DMS153 treated with DMSO at 0.1 percent for 48 hours (cell line): ENCODE measurements around the gene BAG5.
"Not testable (repeated sequence)": the region's sequence is repeated elsewhere in the genome, so short reads cannot be mapped to it uniquely, and the experiment has no call there.

ENCODE experiments used
- DNase-seq: peaks from one replicate; lab custom pipeline; 2025; ENCODE audit not compliant: unreplicated experiment; lab: John Stamatoyannopoulos, UW

BAG5 gene, protein sequence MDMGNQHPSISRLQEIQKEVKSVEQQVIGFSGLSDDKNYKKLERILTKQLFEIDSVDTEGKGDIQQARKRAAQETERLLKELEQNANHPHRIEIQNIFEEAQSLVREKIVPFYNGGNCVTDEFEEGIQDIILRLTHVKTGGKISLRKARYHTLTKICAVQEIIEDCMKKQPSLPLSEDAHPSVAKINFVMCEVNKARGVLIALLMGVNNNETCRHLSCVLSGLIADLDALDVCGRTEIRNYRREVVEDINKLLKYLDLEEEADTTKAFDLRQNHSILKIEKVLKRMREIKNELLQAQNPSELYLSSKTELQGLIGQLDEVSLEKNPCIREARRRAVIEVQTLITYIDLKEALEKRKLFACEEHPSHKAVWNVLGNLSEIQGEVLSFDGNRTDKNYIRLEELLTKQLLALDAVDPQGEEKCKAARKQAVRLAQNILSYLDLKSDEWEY

DNA sequence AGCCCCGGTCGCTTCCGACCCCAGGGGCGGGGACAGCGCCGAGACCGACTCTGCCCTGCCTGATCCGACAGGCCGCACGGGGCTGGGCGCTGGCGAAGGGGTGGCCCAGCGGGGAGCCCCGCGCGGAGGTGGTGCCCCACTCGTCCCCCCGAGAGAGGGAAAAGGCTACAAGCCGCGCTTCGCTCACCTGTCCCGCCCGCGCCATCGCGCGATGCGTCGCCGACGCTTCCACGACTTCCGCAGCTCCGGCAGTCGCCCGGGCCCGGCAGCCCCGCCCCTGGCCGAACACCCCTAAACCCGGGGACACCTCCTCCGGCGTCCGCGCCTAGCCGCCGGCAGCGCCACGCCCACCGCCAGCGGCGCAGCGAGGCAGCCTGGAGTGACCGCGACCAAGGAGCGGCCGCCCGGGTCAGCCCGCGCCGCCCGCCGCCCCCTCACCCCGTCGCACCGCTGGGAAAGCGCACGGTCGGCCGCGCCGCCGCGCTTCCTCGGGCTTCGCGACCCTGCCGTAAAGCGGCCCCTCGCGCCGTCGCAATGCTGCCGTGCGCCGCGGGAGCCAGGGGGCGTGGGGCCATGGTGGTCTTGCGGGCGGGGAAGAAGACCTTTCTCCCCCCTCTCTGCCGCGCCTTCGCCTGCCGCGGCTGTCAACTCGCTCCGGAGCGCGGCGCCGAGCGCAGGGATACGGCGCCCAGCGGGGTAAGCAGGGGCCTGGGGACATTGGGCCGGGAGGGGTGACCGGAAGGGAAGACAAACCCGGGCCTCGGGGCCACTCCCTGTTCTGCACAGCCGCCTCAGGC, at the start of gene BAG5, which contains the start of gene COA8:
Gene BAG5, minus strand, starts transcription at position 229 of the 797 bp plus-strand sequence. CDS start 1,493 bp downstream, outside the sequence.
Gene COA8, plus strand, starts transcription at position 532 of the 797 bp plus-strand sequence. Its CDS starts 42 bp downstream, at position 574.
- DNase-seq = no peak

GRCh38 chr14:103611215-103611614, 48.8 kb upstream of the BAG5 start:
- DNase-seq = no peak

DNA sequence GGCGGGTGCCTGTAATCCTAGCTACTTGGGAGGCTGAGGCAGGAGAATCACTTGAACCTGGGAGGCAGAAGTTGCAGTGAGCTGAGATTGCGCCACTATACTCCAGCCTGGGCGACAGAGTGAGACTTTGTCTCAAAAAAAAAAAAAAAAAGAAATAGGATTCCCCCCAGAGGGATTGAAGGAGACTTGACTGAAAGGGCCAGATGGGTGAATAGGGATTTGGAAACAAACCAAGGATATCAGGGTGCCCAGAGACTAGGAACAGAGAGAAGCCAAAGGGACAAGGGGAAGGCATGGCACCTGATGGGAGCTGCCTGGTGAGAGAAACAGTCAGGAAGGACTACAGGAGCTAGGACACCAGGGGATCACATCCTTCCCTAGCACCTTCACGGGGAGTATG, 46.6 kb upstream of the BAG5 start:
- DNase-seq = not testable (repeated sequence)

GRCh38 chr14:103607822-103608221, 45.4 kb upstream of the BAG5 start:
- no peak for DNase-seq

DNA sequence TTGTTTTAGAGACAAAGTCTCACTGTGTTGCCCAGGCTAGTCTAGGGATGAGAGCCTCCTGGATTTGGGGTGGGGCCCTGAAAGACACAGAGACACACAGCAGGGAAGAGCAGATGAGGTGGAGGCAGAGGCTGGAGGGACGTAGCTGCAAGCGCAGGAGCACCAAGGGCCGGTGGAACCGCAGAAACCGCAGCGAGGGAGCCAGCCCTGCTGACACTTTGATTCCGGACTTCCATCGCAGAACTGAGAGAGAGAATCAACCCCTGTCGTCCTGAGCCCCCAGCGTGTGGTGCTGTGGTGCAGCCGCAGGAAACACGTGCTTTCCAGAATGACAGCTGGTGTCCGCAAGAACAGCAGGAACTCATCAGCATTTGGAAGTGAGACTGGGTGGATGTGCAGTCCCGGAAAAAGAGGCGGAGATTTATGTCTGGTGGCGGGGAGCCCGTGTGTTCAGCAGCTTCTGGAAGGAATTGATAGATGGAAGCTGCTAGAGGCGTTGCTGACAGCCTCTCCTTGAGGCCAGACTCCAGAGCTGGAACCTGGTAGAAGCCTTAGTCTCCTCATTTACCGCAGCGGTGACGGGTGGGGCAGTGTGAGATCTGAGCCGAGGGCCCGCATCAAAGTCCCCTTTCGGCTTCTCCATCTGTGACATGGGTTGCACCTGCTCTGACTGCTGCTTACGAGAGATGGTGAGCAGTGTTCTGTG, 44.7 kb upstream of the BAG5 start:
- no peak for DNase-seq

DNA sequence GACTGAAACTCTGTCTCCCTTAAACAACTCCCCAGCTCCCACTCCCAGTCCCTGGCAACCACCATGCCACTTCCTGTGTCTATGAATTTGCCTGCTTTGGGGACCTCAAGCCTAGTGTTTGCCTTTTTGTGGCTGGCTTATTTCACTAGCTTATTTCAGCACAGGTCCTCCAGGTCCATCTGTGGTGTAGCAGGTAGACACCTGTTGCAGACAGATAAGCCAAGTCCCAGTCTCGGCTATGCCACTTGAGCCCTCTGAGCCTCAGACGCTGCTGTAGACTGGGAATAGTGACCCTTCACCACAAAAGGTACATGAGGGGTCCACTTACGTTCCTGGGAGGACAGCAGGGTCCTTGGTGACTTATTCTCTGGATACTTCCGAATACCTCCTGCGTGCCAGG, 42.2 kb upstream of the BAG5 start:
- no peak for DNase-seq

GRCh38 chr14:103600503-103600902, 38.0 kb upstream of the BAG5 start:
- DNase-seq = no peak

DNA sequence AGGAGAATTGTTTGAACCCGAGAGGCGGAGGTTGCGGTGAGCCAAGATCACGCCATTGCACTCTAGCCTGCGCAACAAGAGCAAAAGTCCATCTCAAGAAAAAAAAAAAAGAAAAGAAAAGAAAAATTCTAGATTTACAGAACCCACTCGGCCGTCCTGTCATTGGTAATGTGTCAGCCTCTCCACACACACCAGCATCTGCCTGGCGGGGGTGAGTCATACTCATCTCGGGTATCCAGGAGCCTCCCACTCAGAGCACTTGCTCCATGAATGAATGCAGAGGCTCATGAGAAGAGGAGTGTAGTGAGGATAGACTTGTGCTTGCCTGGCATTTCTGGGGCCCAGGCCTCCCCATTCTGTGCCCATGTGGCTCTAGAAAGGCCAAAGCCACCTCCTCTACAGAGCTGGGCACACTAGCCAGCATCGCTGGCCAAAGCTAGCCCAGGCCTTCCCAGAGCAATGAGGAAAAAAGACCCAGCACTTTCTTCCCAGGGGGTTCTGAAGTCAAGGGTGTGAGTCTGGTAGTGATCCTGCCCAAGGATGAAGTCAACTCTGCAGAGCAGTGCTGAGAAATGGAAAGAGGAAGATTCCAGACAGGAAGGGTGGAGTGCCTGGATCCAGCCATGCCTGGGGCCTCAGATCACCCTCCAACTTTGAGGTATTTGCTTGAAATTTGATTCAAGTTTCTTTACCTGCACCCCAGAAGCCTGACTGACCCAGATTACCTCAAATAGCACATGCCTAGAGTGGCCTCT, 35.3 kb upstream of the BAG5 start:
- no peak for DNase-seq

- DNase-seq = no peak
These were observed 31.8 kb upstream of the BAG5 start for GRCh38 chr14:103594265-103594664.

- no peak for DNase-seq
These were observed 31.1 kb upstream of the BAG5 start for GRCh38 chr14:103593577-103593976.

DNA sequence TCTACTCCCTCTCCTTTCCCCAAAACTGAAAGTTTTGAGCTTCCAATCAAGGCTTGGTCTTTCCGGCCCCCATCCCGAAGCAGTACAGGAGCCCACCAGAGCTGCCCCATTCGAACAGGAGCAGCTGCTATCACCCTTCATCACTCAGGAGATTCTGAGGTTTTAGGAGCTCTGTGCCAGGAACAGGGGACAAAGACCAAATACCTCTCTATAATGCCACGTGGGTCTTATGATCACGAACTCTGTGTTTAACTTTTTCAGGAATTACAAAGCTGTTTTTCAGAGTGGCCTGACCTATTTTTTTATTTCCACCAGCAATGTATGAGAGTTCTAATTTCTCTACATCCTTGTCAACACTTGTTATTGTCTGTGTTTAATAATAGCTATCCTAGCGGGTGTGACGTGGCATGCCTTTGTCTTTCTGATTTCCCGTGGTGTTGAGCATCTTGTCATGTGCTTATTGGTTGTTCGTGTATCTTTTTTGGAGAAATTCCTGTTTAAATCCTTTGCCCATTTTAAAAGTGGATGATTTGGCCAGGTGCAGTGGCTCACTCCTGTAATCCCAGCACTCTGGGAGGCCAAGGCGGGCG, 22.0 kb upstream of the BAG5 start:
- no peak for DNase-seq

- no peak for DNase-seq
These were observed 19.7 kb upstream of the BAG5 start for GRCh38 chr14:103581954-103582703.

DNA sequence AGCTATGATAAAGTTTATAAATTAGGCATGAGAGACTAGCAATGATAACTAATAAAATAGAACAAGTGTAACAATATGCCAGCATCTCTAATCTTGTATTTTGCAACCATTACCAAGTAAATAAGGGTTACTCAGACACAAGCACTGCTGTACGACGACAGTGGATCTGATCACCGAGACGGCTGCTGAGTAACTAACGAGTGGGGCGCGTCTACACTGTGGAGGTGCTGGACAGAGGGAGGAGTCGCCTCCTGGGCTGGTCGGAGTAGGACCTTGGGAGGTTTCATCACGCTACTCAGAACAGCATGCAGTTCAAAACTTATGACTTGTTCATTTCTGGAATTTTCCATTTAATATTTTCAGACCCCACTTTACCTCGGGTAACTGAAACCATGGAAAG, 18.7 kb upstream of the BAG5 start:
- DNase-seq = no peak

DNA sequence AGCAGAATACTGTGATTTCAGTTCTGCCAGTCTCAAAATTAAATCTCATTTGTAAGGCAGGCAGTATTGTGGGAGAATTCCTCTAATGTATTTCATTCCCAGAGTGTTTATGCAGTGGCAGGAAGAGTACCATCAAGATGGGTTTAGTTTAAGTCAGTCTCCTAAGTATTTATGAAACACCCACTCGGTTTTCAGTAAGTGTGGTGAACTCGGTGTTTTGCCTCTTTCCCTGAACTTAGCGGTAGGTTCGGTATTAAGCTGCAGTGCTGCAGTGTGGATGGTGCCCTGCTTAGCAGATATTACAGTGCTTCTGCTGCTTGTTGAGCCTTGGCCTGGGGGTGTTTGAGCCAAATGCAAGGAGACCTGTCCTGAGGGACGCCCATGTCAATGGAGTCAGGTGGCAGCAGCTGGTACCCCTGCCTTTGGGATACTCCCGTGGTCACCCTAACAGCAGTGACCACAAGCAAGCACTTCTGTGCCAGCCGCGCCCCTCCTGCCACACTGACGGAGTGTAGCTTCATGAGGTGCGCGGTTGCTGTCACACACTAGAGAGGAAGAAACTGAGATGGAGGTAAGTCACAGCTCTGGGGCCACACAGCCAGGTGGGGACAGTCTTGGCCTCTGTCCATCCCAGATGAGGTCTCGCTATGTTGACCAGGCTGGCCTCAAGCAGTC, 16.1 kb upstream of the BAG5 start:
- no peak for DNase-seq

- DNase-seq = peak; percentile 53
These were observed 14.0 kb upstream of the BAG5 start for GRCh38 chr14:103576371-103577024.

- no peak for DNase-seq
These were observed 12.3 kb upstream of the BAG5 start for GRCh38 chr14:103574707-103575285.

DNA sequence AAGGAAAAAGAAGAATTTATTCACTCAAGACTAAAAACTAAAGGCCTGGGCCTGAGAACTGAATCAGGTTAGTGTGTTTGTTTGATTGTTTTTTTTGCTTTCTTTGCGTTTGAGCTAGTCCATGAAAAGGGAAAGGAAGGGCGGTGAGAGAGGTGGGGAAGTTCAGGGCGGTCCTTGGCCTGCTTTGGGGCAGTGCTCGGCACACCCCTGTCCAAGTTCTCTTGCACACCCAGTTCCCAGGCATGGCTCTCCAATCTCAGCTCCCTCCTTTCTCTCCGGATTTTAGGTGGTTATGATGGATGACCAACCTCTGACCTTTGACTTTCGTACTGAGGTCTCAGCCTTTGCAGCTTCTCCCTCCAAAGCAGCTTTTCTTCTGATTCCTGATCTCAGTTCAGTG, 11.6 kb upstream of the BAG5 start:
- no peak for DNase-seq

DNA sequence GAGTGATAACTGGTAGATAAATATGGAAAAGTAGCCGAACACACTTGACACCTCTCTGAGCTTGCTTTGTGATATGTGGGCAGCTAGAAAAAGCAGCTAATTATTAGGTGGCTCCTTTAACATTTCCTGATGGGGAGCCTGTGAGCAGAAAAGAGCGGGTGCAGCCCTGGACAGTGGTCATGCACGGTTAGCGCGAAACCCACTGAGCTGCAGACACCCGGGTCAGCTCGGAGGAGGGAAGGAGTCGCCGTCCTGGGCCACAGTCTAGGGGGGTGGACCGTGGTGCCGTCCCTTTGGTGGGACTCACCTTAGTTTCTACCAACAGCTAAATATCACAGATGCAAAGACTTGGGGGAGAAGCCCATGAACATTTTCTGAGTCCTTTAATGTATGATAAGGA, 7.0 kb upstream of the BAG5 start:
- no peak for DNase-seq
